KMS-11 (cell line): Measurements from ENCODE around the gene TMEM179B.
A peak's percentile ranks its signal among the peaks of the same experiment; 100 is the strongest.

Experiments used
- H2AFZ ChIP-seq: fragments of 200-600 bp; sonication (generic); 2 replicates; pipeline ENCODE4 v1.6.1; 2016; ENCODE audit warnings: antibody characterized with exemption, mixed run types, low read depth
- H3K27ac ChIP-seq: fragments of 200-600 bp; sonication (generic); 2 replicates; pipeline ENCODE4 v1.6.1; 2016; ENCODE audit warnings: mild to moderate bottlenecking, mixed run types
- H3K27me3 ChIP-seq: fragments of 200-600 bp; sonication (generic); 2 replicates; pipeline ENCODE4 v1.6.1; 2017; ENCODE audit warnings: mild to moderate bottlenecking, low read depth, mixed run types, moderate library complexity; ENCODE audit not compliant: insufficient read depth
- H3K36me3 ChIP-seq: fragments of 200-600 bp; sonication (generic); 2 replicates; pipeline ENCODE4 v1.6.1; 2017; ENCODE audit warnings: mild to moderate bottlenecking, mixed run types; ENCODE audit not compliant: insufficient read depth
- H3K4me1 ChIP-seq: fragments of 200-600 bp; sonication (generic); 2 replicates; pipeline ENCODE4 v1.6.1; 2016; ENCODE audit warnings: mild to moderate bottlenecking, low read depth, mixed run types; ENCODE audit not compliant: poor library complexity, severe bottlenecking
- H3K4me2 ChIP-seq: fragments of 200-600 bp; sonication (generic); 2 replicates; pipeline ENCODE4 v1.7.0; 2016; ENCODE audit warnings: mild to moderate bottlenecking, mixed run types
- H3K4me3 ChIP-seq: fragments of 200-600 bp; sonication (generic); IDR thresholded peaks from 2 replicates; pipeline ENCODE4 v1.6.1; 2017; ENCODE audit warnings: low read depth, low read length, mixed read lengths; ENCODE audit not compliant: insufficient read depth
- H3K79me2 ChIP-seq: fragments of 200-600 bp; sonication (generic); 2 replicates; pipeline ENCODE4 v1.6.1; 2016; ENCODE audit warnings: low read depth, mixed run types; ENCODE audit not compliant: insufficient read depth
- H3K9ac ChIP-seq: fragments of 200-600 bp; sonication (generic); 2 replicates; pipeline ENCODE4 v1.6.1; 2016; ENCODE audit warnings: mild to moderate bottlenecking, mixed run types
- H4K20me1 ChIP-seq: fragments of 200-600 bp; sonication (generic); 2 replicates; pipeline ENCODE4 v1.6.1; 2016; ENCODE audit warnings: mild to moderate bottlenecking, mixed run types; ENCODE audit not compliant: insufficient read depth
- CTCF ChIP-seq: fragments of 200-600 bp; sonication (generic); conservative IDR thresholded peaks from 2 replicates; pipeline ENCODE4 v1.6.1; 2017; ENCODE audit warnings: low read depth, mild to moderate bottlenecking, antibody characterized with exemption, low read length, moderate library complexity, mixed read lengths

Gene TMEM179B

GRCh38 chr11:62799486-62799885 is 12.3 kb downstream of the TMEM179B start:
- peaks cover 13% of the 10 kb centered on the region for H3K4me1 ChIP-seq
- no peak for TF ChIP-seq CTCF
- H2AFZ ChIP-seq = no peak overlapping the region
- no peak overlapping the region for H3K27ac ChIP-seq
- H4K20me1 ChIP-seq = peaks cover 6% of the 10 kb centered on the region
- H3K79me2 ChIP-seq = peaks cover 13% of the 10 kb centered on the region
- H3K4me2 ChIP-seq = no peak overlapping the region
- H3K36me3 ChIP-seq = no peaks in the 10 kb centered on the region; the same call in 1 of the 2 replicates
- H3K9ac ChIP-seq = no peak overlapping the region
- no peaks in the 10 kb centered on the region for H3K27me3 ChIP-seq
- H3K4me3 ChIP-seq = no peak overlapping the region

- no peak overlapping the region for H2AFZ ChIP-seq
- H3K27ac ChIP-seq = no peak overlapping the region
- H3K27me3 ChIP-seq = no peaks in the 10 kb centered on the region
- H3K4me1 ChIP-seq = peaks cover 13% of the 10 kb centered on the region
- H4K20me1 ChIP-seq = peaks cover 6% of the 10 kb centered on the region
- no peak for TF ChIP-seq CTCF
- no peak overlapping the region for H3K4me2 ChIP-seq
- no peak overlapping the region for H3K9ac ChIP-seq
- H3K4me3 ChIP-seq = no peak overlapping the region
- H3K36me3 ChIP-seq = no peaks in the 10 kb centered on the region
- peaks cover 20% of the 10 kb centered on the region for H3K79me2 ChIP-seq
Observed at GRCh38 chr11:62801071-62801470, 13.9 kb downstream of the TMEM179B start.

- peaks cover 6% of the 10 kb centered on the region for H4K20me1 ChIP-seq
- no peaks in the 10 kb centered on the region for H3K36me3 ChIP-seq
- peak overlapping the region; percentile 69 for H3K4me2 ChIP-seq
- peak overlapping the region; percentile 63; the same call in 1 of the 2 replicates for H2AFZ ChIP-seq
- no peaks in the 10 kb centered on the region for H3K27me3 ChIP-seq
- peaks cover 39% of the 10 kb centered on the region for H3K4me1 ChIP-seq
- peaks cover 20% of the 10 kb centered on the region for H3K79me2 ChIP-seq
- peak overlapping the region; percentile 34; the same call in 1 of the 2 replicates for H3K27ac ChIP-seq
- TF ChIP-seq CTCF = no peak
- peak overlapping the region; percentile 66 for H3K9ac ChIP-seq
- peak overlapping the region; percentile 40 for H3K4me3 ChIP-seq
Observed at GRCh38 chr11:62804310-62805075, 17.3 kb downstream of the TMEM179B start.

GRCh38 chr11:62805076-62805892 is 18.1 kb downstream of the TMEM179B start, which contains the start of gene NXF1:
NXF1 (minus strand) TSS chr11:62805440; CDS start chr11:62805356, 84 bp downstream.
- H3K4me2 ChIP-seq = peak within 1 kb of the TSS; percentile 100
- no peaks in the 10 kb centered on the region for H3K36me3 ChIP-seq
- peak within 1 kb of the TSS; percentile 40 for H3K4me3 ChIP-seq
- H3K4me1 ChIP-seq = peaks cover 39% of the 10 kb centered on the region
- TF ChIP-seq CTCF = no peak
- H3K9ac ChIP-seq = peak within 1 kb of the TSS; percentile 66
- H4K20me1 ChIP-seq = peaks cover 6% of the 10 kb centered on the region
- peaks cover 20% of the 10 kb centered on the region for H3K79me2 ChIP-seq
- peak within 1 kb of the TSS; percentile 63; the same call in 1 of the 2 replicates for H2AFZ ChIP-seq
- H3K27ac ChIP-seq = peak within 1 kb of the TSS; percentile 92
- no peaks in the 10 kb centered on the region for H3K27me3 ChIP-seq
